ENCODE measurements around the gene TTLL11.

GRCh38 chr9:121950866-121951265, 142.2 kb downstream of the TTLL11 start:
- TF ChIP-seq CTCF (optimal IDR thresholded peaks at IDR 0.05 in 1 of 3, IDR thresholded peaks at IDR 0.05 in 1 of 3, conservative IDR thresholded peaks at IDR 0.05 in 1 of 3; ENCODE audit: extremely low read depth in 1 of 3, insufficient read depth in 2 of 3, low read length in 3 of 3) (no peak), EZH2 (IDR thresholded peaks at IDR 0.05; ENCODE audit: low read length) (no peak)

Data from keratinocyte (primary cell).